Dermis blood vessel endothelial cell (primary cell): ENCODE measurements around the gene TPPP. TPM values are rescaled to one million over a fixed set of nuclear protein-coding genes. Genes with fewer than 3 reads are reported as not detected.

Experiments
- total RNA-seq: library from RNA; depleted of rRNA; stranded (reverse); fragments of >200 nt; gene quantifications from 2 replicates; pipeline ENCODE4 v1.2.3, GENCODE V29; 2014

The TPPP gene
- total RNA-seq, 1 donor from 2014 or later = under 0.01 TPM

Other genes with a start within 250 kb of the TPPP start
- gene SLC9A3, start 168.9 kb downstream of the TPPP start, total RNA-seq = 1.5 TPM in 2 replicates
- gene CEP72, start 81.0 kb downstream of the TPPP start, total RNA-seq = 2.9 and 4.7 TPM in 2 replicates
- gene ZDHHC11B, start 91.4 kb upstream of the TPPP start, total RNA-seq = 0.17 TPM in 1 of 2 replicates, not detected in the other
- gene ZDHHC11, start 157.6 kb upstream of the TPPP start, total RNA-seq = 0.33 and 1.7 TPM in 2 replicates
- 51.6 and 53.1 TPM in 2 replicates for gene BRD9, start 199.4 kb upstream of the TPPP start, total RNA-seq
- gene TRIP13, start 199.5 kb upstream of the TPPP start, total RNA-seq = 11.1 and 39.6 TPM in 2 replicates